G401 (cell line): ENCODE data around the gene GAL. TPM values are rescaled to one million over a fixed set of nuclear protein-coding genes. Genes with fewer than 3 reads are reported as not detected.

Experiments
- total RNA-seq: library from RNA; depleted of rRNA; stranded (reverse); fragments of >200 nt; shearing (Covaris generic); gene quantifications from 2 replicates; pipeline ENCODE4 v1.2.3, GENCODE V29; 2014; rRNA removed

GAL gene
- total RNA-seq, 1 experiment from 2014 or later: not detected

Other genes with a start within 250 kb of the GAL start
- 108 and 157 TPM in 2 replicates for gene PPP6R3, start 223.8 kb upstream of the GAL start, total RNA-seq
- gene TESMIN, start 67.0 kb downstream of the GAL start, total RNA-seq: 3.6 and 9.5 TPM in 2 replicates
- gene CPT1A, start 157.4 kb downstream of the GAL start, total RNA-seq: 1.2 and 1.9 TPM in 2 replicates
- 99.9 and 120 TPM in 2 replicates for gene MRPL21, start 219.3 kb downstream of the GAL start, total RNA-seq
- gene IGHMBP2, start 219.3 kb downstream of the GAL start, total RNA-seq: 19.1 and 21.3 TPM in 2 replicates